ENCODE data around the gene AGPS. TPM values are rescaled to one million over a fixed set of nuclear protein-coding genes. Genes with fewer than 3 reads are reported as not detected.

Gene AGPS
- total and polyA plus RNA-seq, 10 of the 15 experiments (the other 5 are each of a cell fraction or from before 2014, with no cell fraction given), result 7.9 to 54.2 (median 38.7) TPM

- Histone ChIP-seq H3K27ac (ENCODE audit: control insufficient read depth, insufficient read depth) (no peak overlapping the region), H4K20me1 (ENCODE audit: control insufficient read depth, insufficient read depth) (no peaks in the 10 kb centered on the region), H3K9me3 (replicated peaks; ENCODE audit: control insufficient read depth, insufficient read depth, low read length) (no peaks in the 10 kb centered on the region), H3K36me3 (ENCODE audit: control insufficient read depth in 2 of 2, insufficient read depth in 2 of 2, low read length in 1 of 2) (no peaks in the 10 kb centered on the region), H3K4me1 (ENCODE audit: control insufficient read depth, insufficient read depth, low read length) (no peaks in the 10 kb centered on the region), H3K4me2 (ENCODE audit: control insufficient read depth, insufficient read depth) (no peak overlapping the region), H3K9ac (ENCODE audit: control insufficient read depth, insufficient read depth, low read length) (no peak overlapping the region), H3K79me2 (ENCODE audit: control insufficient read depth, insufficient read depth, low read length) (no peaks in the 10 kb centered on the region), H3K27me3 (replicated peaks in 1 of 2; ENCODE audit: control insufficient read depth in 2 of 2, insufficient read depth in 2 of 2, low read length in 1 of 2) (no peaks in the 10 kb centered on the region; a peak in 1 of 4 replicates), H3K4me3 (no peak overlapping the region), H2AFZ (ENCODE audit: control insufficient read depth, low read depth, low read length) (no peak overlapping the region)
- in situ Hi-C loops (cut with MboI) (no loop called here), intact Hi-C loops (cut with micrococcal nuclease; ENCODE audit: unreplicated experiment) (no loop called here)
- SMC1A ChIA-PET (ENCODE audit: uncharacterized antibody, unreplicated experiment), result no interaction called here
- CTCF ChIA-PET, result no interaction called here
- POLR2A ChIA-PET, result no interaction called here
- RAD21 ChIA-PET (ENCODE audit: unreplicated experiment), result no interaction called here
- WGBS (ENCODE audit: insufficient coverage, insufficient replicate concordance, low lambda C conversion rate, missing lambda C conversion rate), result 69% methylated on average over 2 of the region's 2 CpGs
- DNase-seq (ENCODE audit: low read depth, low spot score) (no peak), ATAC-seq (no peak), FAIRE-seq (no peak)
- TF ChIP-seq ZNF217 (IDR thresholded peaks at IDR 0.05) (no peak), HDGF (IDR thresholded peaks at IDR 0.05) (no peak), SP1 (IDR thresholded peaks at IDR 0.05; ENCODE audit: low read depth, low read length) (no peak), SKIL (IDR thresholded peaks at IDR 0.05; ENCODE audit: low read depth, poor library complexity, severe bottlenecking) (no peak), ZBTB4 (CRISPR knock-in tag; IDR thresholded peaks at IDR 0.05) (no peak), PKNOX1 (IDR thresholded peaks at IDR 0.05) (no peak), SRF (IDR thresholded peaks at IDR 0.05; ENCODE audit: low read depth in 2 of 2, low read length in 2 of 2) (no peak), SIN3A (IDR thresholded peaks at IDR 0.05; ENCODE audit: low read depth, low read length) (no peak), IRF4 (IDR thresholded peaks at IDR 0.05; ENCODE audit: low read depth, low read length) (no peak), ZNF274 (IDR thresholded peaks at IDR 0.05; ENCODE audit: insufficient read depth, insufficient read length) (no peak)
- no TSS peak for BruUV-seq (replicated peaks)
Observed at GRCh38 chr2:177575358-177575757, 182.8 kb downstream of the AGPS start.
